ENCODE data around the gene KRTAP12-4.

KRTAP12-4 gene

GRCh38 chr21:44617071-44617501, 37.4 kb downstream of the KRTAP12-4 start:
- Histone ChIP-seq H3K4me3 (ENCODE audit: low read depth in 1 of 2, low read length in 2 of 2) (no peak overlapping the region), H3K9me3 (ENCODE audit: insufficient read depth, low read length, severe bottlenecking) (peaks cover 15% of the 10 kb centered on the region), H3K9ac (ENCODE audit: low read depth, low read length) (no peak overlapping the region), H4K20me1 (ENCODE audit: insufficient read depth, low read length) (no peaks in the 10 kb centered on the region), H3K79me2 (ENCODE audit: insufficient read depth, low read length) (no peaks in the 10 kb centered on the region), H3K36me3 (ENCODE audit: insufficient read depth, low read length) (no peaks in the 10 kb centered on the region), H3K4me2 (ENCODE audit: insufficient read depth, low read length) (no peak overlapping the region), H3K27ac (ENCODE audit: low read length) (no peak overlapping the region), H2AFZ (ENCODE audit: low read depth, low read length) (no peak overlapping the region), H3K27me3 (ENCODE audit: insufficient read depth, low read length, poor library complexity) (no peaks in the 10 kb centered on the region), H3K4me1 (ENCODE audit: insufficient read depth, low read length) (no peaks in the 10 kb centered on the region)
- DNase-seq, result no peak
- no peak for ATAC-seq (ENCODE audit: insufficient read depth, low read depth)
- TF ChIP-seq EZH2 (IDR thresholded peaks at IDR 0.05; ENCODE audit: borderline replicate concordance, low read depth, low read length, severe bottlenecking) (no peak), CTCF (IDR thresholded peaks at IDR 0.05; ENCODE audit: borderline replicate concordance, extremely low read depth, low read length, poor library complexity, severe bottlenecking) (no peak)

GRCh38 chr21:44616591-44616926, 37.9 kb downstream of the KRTAP12-4 start:
- H3K4me3 ChIP-seq (ENCODE audit: low read depth in 1 of 2, low read length in 2 of 2), result no peak overlapping the region
- no peaks in the 10 kb centered on the region for H3K27me3 ChIP-seq (ENCODE audit: insufficient read depth, low read length, poor library complexity)
- ATAC-seq (ENCODE audit: insufficient read depth, low read depth) (no peak), DNase-seq (no peak)
- H4K20me1 ChIP-seq (ENCODE audit: insufficient read depth, low read length), result no peaks in the 10 kb centered on the region
- H3K27ac ChIP-seq (ENCODE audit: low read length), result no peak overlapping the region
- TF ChIP-seq EZH2 (IDR thresholded peaks at IDR 0.05; ENCODE audit: borderline replicate concordance, low read depth, low read length, severe bottlenecking) (no peak), CTCF (IDR thresholded peaks at IDR 0.05; ENCODE audit: borderline replicate concordance, extremely low read depth, low read length, poor library complexity, severe bottlenecking) (no peak)
- no peak overlapping the region for H3K4me2 ChIP-seq (ENCODE audit: insufficient read depth, low read length)
- no peaks in the 10 kb centered on the region for H3K4me1 ChIP-seq (ENCODE audit: insufficient read depth, low read length)
- H3K9ac ChIP-seq (ENCODE audit: low read depth, low read length), result no peak overlapping the region
- H3K79me2 ChIP-seq (ENCODE audit: insufficient read depth, low read length), result no peaks in the 10 kb centered on the region
- no peak overlapping the region for H2AFZ ChIP-seq (ENCODE audit: low read depth, low read length)
- no peaks in the 10 kb centered on the region for H3K36me3 ChIP-seq (ENCODE audit: insufficient read depth, low read length)
- H3K9me3 ChIP-seq (ENCODE audit: insufficient read depth, low read length, severe bottlenecking), result peaks cover 19% of the 10 kb centered on the region

GRCh38 chr21:44615911-44616590, 38.4 kb downstream of the KRTAP12-4 start:
- no peaks in the 10 kb centered on the region for H3K27me3 ChIP-seq (ENCODE audit: insufficient read depth, low read length, poor library complexity)
- H3K4me3 ChIP-seq (ENCODE audit: low read depth in 1 of 2, low read length in 2 of 2), result no peak overlapping the region
- H3K36me3 ChIP-seq (ENCODE audit: insufficient read depth, low read length), result no peaks in the 10 kb centered on the region
- peaks cover 24% of the 10 kb centered on the region for H3K9me3 ChIP-seq (ENCODE audit: insufficient read depth, low read length, severe bottlenecking)
- TF ChIP-seq CTCF (IDR thresholded peaks at IDR 0.05; ENCODE audit: borderline replicate concordance, extremely low read depth, low read length, poor library complexity, severe bottlenecking) (no peak), EZH2 (IDR thresholded peaks at IDR 0.05; ENCODE audit: borderline replicate concordance, low read depth, low read length, severe bottlenecking) (no peak)
- no peak overlapping the region for H3K9ac ChIP-seq (ENCODE audit: low read depth, low read length)
- ATAC-seq (ENCODE audit: insufficient read depth, low read depth) (no peak), DNase-seq (no peak)
- no peaks in the 10 kb centered on the region for H3K79me2 ChIP-seq (ENCODE audit: insufficient read depth, low read length)
- H3K27ac ChIP-seq (ENCODE audit: low read length), result no peak overlapping the region
- H3K4me2 ChIP-seq (ENCODE audit: insufficient read depth, low read length), result no peak overlapping the region
- H2AFZ ChIP-seq (ENCODE audit: low read depth, low read length), result no peak overlapping the region
- H3K4me1 ChIP-seq (ENCODE audit: insufficient read depth, low read length), result no peaks in the 10 kb centered on the region
- no peaks in the 10 kb centered on the region for H4K20me1 ChIP-seq (ENCODE audit: insufficient read depth, low read length)
